Mucosa of descending colon (tissue), 3 donors: ENCODE data around the gene PCDHA12. TPM values are rescaled to one million over a fixed set of nuclear protein-coding genes. Genes with fewer than 3 reads are reported as not detected.
A peak's percentile ranks its signal among the peaks of the same experiment; 100 is the strongest.
"Not testable (repeated sequence)": the region's sequence is repeated elsewhere in the genome, so short reads cannot be mapped to it uniquely, and the experiment has no call there.

Experiments used
- ATAC-seq: fragments of 200-7000 bp; cut with Tn5 transposase; one replicate; pipeline ENCODE4 v1.9.1; 2020; ENCODE audit warnings: mild to moderate bottlenecking, moderate library complexity
- DNase-seq, 3 donors: peaks; one replicate each; pipeline ENCODE4 v3.0.0-alpha.2; 2020
- H3K36me3 ChIP-seq: fragments of 200-600 bp; one replicate; pipeline ENCODE4 v1.8.0; 2021; ENCODE audit warnings: low read depth, mild to moderate bottlenecking
- H3K4me1 ChIP-seq: fragments of 200-600 bp; one replicate; pipeline ENCODE4 v1.8.0; 2021; ENCODE audit warnings: low read depth, mild to moderate bottlenecking
- H3K4me3 ChIP-seq: fragments of 200-600 bp; one replicate; pipeline ENCODE4 v1.8.0; 2021; ENCODE audit warnings: mild to moderate bottlenecking
- H3K9me3 ChIP-seq: fragments of 200-600 bp; one replicate; pipeline ENCODE4 v1.8.0; 2021; ENCODE audit warnings: mild to moderate bottlenecking
- intact Hi-C, 2 donors: fragments of 100-400 bp; cut with DNase I in 1 of 2; cut with micrococcal nuclease in 1 of 2; formaldehyde crosslinking; loops; one replicate each; pipeline versions ENCODE4 v1.11.0 to v1.11.1; 2022; cut with DNase I, micrococcal nuclease
- long read RNA-seq, 2 donors: library from polyadenylated mRNA; unstranded; transcript quantifications; one replicate each; pipeline ENCODE4 v2.0.0, GENCODE V29; 2019 to 2021
- total RNA-seq, 3 donors: library from RNA; stranded (reverse); fragmentation: NEBNext Ultra II Directional in 2 of 3; extraction: Animal tissue kit (Norgen Biotek cat#: 25700) in 2 of 3; gene quantifications; one replicate each; pipeline versions ENCODE4 v1.2.1 to v1.2.4, GENCODE V29; 2021 to 2023
- TF ChIP-seq, protein P1 (sequence below): fragments of 200-600 bp; IDR thresholded peaks from one replicate; pipeline ENCODE4 v1.8.0; 2022; ENCODE audit warnings: antibody characterized with exemption, mild to moderate bottlenecking
- donor health status: DM: no; HTN: no; CAD: no; lungs with moderate emphysema.
- donor health status: DM: no; HTN: no; CAD: no.
- donor health status: DM: no; HTN: yes; CAD: no.

PCDHA12 gene
- total RNA-seq = under 1 TPM in 2 of 3 donors, not detected in 1; 0.14 to 0.41 TPM
- long read RNA-seq, donor 1 = 0 reads
- long read RNA-seq, donor 2, partial matches to known transcripts = 0 of 1 reads
- long read RNA-seq, donor 2, other reads (novel, unspliced or antisense) = 0 of 1 reads

- Histone ChIP-seq H3K36me3 (no peaks in the 10 kb centered on the region), H3K4me1 (no peaks in the 10 kb centered on the region), H3K4me3 (no peak within 1 kb of the TSS), H3K9me3 (peaks cover 67% of the 10 kb centered on the region)
- no peak for ATAC-seq
- TF ChIP-seq, protein P1, sequence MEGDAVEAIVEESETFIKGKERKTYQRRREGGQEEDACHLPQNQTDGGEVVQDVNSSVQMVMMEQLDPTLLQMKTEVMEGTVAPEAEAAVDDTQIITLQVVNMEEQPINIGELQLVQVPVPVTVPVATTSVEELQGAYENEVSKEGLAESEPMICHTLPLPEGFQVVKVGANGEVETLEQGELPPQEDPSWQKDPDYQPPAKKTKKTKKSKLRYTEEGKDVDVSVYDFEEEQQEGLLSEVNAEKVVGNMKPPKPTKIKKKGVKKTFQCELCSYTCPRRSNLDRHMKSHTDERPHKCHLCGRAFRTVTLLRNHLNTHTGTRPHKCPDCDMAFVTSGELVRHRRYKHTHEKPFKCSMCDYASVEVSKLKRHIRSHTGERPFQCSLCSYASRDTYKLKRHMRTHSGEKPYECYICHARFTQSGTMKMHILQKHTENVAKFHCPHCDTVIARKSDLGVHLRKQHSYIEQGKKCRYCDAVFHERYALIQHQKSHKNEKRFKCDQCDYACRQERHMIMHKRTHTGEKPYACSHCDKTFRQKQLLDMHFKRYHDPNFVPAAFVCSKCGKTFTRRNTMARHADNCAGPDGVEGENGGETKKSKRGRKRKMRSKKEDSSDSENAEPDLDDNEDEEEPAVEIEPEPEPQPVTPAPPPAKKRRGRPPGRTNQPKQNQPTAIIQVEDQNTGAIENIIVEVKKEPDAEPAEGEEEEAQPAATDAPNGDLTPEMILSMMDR = no peak
- DNase-seq = no peak
- intact Hi-C loops = no loop called here
Measured at GRCh38 chr5:140875085-140876065, at the start of gene PCDHA12. PCDHA12 (plus strand) TSS chr5:140875308; CDS start chr5:140875473, 165 bp downstream.

DNA sequence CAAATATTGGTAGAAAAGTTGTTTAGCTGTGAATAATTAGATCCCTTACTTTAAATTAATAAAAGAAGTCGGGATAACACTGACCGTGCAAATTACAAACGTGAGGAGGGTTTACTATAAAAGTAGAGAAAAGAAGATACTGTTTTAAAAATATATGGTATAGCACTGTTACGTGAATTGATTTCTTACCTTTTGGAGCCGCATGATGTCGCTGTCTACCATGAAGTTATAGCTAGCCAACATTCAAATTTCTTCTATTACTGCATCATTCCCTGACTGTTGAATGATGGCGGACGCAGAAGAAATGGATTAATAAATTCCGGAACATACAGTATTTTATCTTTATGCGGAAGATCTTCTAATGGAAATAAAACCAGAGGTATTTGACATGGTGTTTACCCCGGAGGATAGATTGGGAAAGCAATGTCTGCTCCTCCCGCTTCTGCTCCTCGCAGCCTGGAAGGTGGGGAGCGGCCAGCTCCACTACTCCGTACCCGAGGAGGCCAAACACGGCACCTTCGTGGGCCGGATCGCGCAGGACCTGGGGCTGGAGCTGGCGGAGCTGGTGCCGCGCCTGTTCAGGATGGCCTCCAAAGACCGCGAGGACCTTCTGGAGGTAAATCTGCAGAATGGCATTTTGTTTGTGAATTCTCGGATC, 47.3 kb upstream of the PCDHA12 start, which contains the start of gene PCDHA6:
Gene PCDHA6, plus strand, starts transcription at position 257 of the 658 bp plus-strand sequence. Its CDS starts 132 bp downstream, at position 389.
- TF ChIP-seq, protein P1 = no peak
- Histone ChIP-seq H3K36me3 (no peaks in the 10 kb centered on the region), H3K4me3 (no peak within 1 kb of the TSS), H3K4me1 (no peaks in the 10 kb centered on the region), H3K9me3 (peaks cover 44% of the 10 kb centered on the region)
- intact Hi-C loops = no loop called here
- ATAC-seq (no peak), DNase-seq (no peak)

DNA sequence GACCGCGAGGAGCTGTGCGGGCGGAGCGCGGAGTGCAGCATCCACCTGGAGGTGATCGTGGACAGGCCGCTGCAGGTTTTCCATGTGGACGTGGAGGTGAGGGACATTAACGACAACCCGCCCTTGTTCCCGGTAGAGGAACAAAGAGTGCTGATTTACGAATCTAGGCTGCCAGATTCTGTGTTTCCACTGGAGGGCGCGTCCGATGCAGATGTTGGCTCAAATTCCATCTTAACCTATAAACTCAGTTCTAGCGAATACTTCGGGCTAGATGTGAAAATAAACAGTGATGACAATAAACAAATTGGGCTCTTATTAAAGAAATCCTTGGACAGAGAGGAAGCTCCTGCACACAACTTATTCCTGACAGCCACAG, 46.8 kb upstream of the PCDHA12 start:
- DNase-seq = no peak
- TF ChIP-seq, protein P1 = no peak
- Histone ChIP-seq H3K36me3 (no peaks in the 10 kb centered on the region), H3K9me3 (peaks cover 39% of the 10 kb centered on the region), H3K4me3 (no peak overlapping the region), H3K4me1 (no peaks in the 10 kb centered on the region)
- ATAC-seq = no peak
- intact Hi-C loops = no loop called here

GRCh38 chr5:140829511-140830501, 45.3 kb upstream of the PCDHA12 start:
- H3K9me3 ChIP-seq = peaks cover 43% of the 10 kb centered on the region
- ATAC-seq, H3K4me3 ChIP-seq, intact Hi-C loops, H3K4me1 ChIP-seq, DNase-seq, H3K36me3 ChIP-seq: not testable (repeated sequence)

DNA sequence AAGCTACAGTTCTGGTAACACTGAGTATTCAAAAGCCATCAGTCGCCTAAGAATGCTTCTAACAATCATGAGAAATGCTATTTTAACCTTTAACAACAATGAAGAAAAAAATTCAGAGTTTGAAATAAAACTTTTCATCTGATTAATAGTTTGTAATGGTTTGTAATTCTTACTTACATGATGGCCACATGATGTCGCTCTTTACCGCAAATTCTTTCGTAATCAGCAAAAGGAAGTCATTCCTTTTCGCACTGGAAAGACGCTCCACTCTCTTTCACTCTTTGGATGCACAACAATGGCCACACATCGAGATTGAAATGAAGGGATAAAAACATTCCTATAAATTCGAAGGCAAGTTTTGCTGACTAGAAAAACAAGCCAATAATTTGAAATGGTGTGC, 41.1 kb upstream of the PCDHA12 start, which contains the start of gene PCDHA7:
Gene PCDHA7, plus strand, starts transcription at position 277 of the 400 bp plus-strand sequence. Its CDS starts 115 bp downstream, at position 392.
- H3K4me1 ChIP-seq = no peaks in the 10 kb centered on the region
- H3K9me3 ChIP-seq = peaks cover 42% of the 10 kb centered on the region
- H3K4me3 ChIP-seq = no peak within 1 kb of the TSS
- no peak for DNase-seq
- no peak for ATAC-seq
- intact Hi-C loops = no loop called here
- TF ChIP-seq, protein P1 = no peak
- H3K36me3 ChIP-seq = no peaks in the 10 kb centered on the region

GRCh38 chr5:140834439-140835008, 40.6 kb upstream of the PCDHA12 start:
- intact Hi-C loops, H3K4me1 ChIP-seq, ATAC-seq, H3K36me3 ChIP-seq, H3K4me3 ChIP-seq: not testable (repeated sequence)
- peaks cover 36% of the 10 kb centered on the region for H3K9me3 ChIP-seq
- peak in 1 of 3 donors; percentile 33 for DNase-seq
